SK-N-MC (cell line): ENCODE measurements around the gene OTUD5.

Source experiments
- DNase-seq: peaks from one replicate; pipeline ENCODE4 v3.0.0-alpha.2; 2011; ENCODE audit warnings: low read depth, low spot score
- H3K27ac ChIP-seq: fragments of 200-600 bp; sonication (generic); 2 replicates; pipeline ENCODE4 v1.5.1; 2016; ENCODE audit warnings: mixed run types
- H3K36me3 ChIP-seq: fragments of 200-600 bp; sonication (generic); 2 replicates; pipeline ENCODE4 v1.6.1; 2017; ENCODE audit warnings: antibody characterized with exemption, low read length, mixed read lengths; ENCODE audit not compliant: insufficient read depth
- H3K4me3 ChIP-seq: fragments of 200-600 bp; sonication (generic); 2 replicates; pipeline ENCODE4 v1.5.1; 2016
- H3K9ac ChIP-seq: fragments of 200-600 bp; sonication (generic); 2 replicates; pipeline ENCODE4 v1.8.0; 2017; ENCODE audit warnings: mixed run types, mixed read lengths; ENCODE audit not compliant: insufficient read length
- H3K9me3 ChIP-seq: fragments of 200-600 bp; sonication (generic); 2 replicates; pipeline ENCODE4 v1.6.1; 2017; ENCODE audit warnings: low read depth, mild to moderate bottlenecking, antibody characterized with exemption, low read length, moderate library complexity, mixed read lengths
- EZH2 ChIP-seq: fragments of 200-600 bp; sonication (generic); IDR thresholded peaks from one replicate; pipeline ENCODE4 v1.6.1; 2017; ENCODE audit warnings: antibody characterized with exemption
- FOXP2 ChIP-seq: optimal IDR thresholded peaks from 2 replicates; pipeline ENCODE3; 2011; ENCODE audit warnings: mild to moderate bottlenecking, moderate library complexity; ENCODE audit not compliant: insufficient read depth; ENCODE audit errors: extremely low read length, control extremely low read depth
- POLR2AphosphoS5 ChIP-seq: IDR thresholded peaks from 2 replicates; pipeline ENCODE4 v1.6.1; 2012; ENCODE audit warnings: mild to moderate bottlenecking, low read depth, low read length, borderline replicate concordance

The OTUD5 gene

GRCh38 chrX:48957477-48957826 is at the start of gene OTUD5:
Gene OTUD5, minus strand, starts transcription at chrX:48957607. Its CDS starts 37 bp downstream, at chrX:48957570.
- Histone ChIP-seq H3K9ac (peak within 1 kb of the TSS; percentile 88), H3K36me3 (peaks cover 3% of the 10 kb centered on the region; the same call in 1 of the 2 replicates), H3K27ac (peak within 1 kb of the TSS; percentile 98), H3K9me3 (no peaks in the 10 kb centered on the region), H3K4me3 (peak within 1 kb of the TSS; percentile 83)
- no peak for TF ChIP-seq POLR2AphosphoS5
- no peak for DNase-seq

GRCh38 chrX:49003696-49004095 is 46.3 kb upstream of the OTUD5 start:
- no peak overlapping the region for H3K27ac ChIP-seq
- no peaks in the 10 kb centered on the region; the same call in 1 of the 2 replicates for H3K36me3 ChIP-seq
- no peak for DNase-seq
- H3K9me3 ChIP-seq: no peaks in the 10 kb centered on the region
- H3K9ac ChIP-seq: no peak overlapping the region
- H3K4me3 ChIP-seq: no peak overlapping the region
- TF ChIP-seq EZH2 (no peak), FOXP2 (no peak), POLR2AphosphoS5 (no peak)

- peak; percentile 19 for TF ChIP-seq FOXP2
- no peak for TF ChIP-seq EZH2
- TF ChIP-seq POLR2AphosphoS5: peak; percentile 77; the same call in 1 of the 2 replicates
- Histone ChIP-seq H3K36me3 (no peaks in the 10 kb centered on the region; the same call in 1 of the 2 replicates), H3K9me3 (no peaks in the 10 kb centered on the region), H3K4me3 (peak within 1 kb of the TSS; percentile 89), H3K9ac (peak within 1 kb of the TSS; percentile 90), H3K27ac (peak within 1 kb of the TSS; percentile 96)
- DNase-seq: peak; percentile 76
Observed at GRCh38 chrX:49002091-49002935, 44.9 kb upstream of the OTUD5 start, which contains the start of gene GRIPAP1. Gene GRIPAP1, minus strand, starts transcription at chrX:49002264. Its CDS starts 35 bp downstream, at chrX:49002229.

GRCh38 chrX:49001521-49002090 is 44.2 kb upstream of the OTUD5 start:
- peak overlapping the region; percentile 90 for H3K9ac ChIP-seq
- TF ChIP-seq POLR2AphosphoS5: no peak
- no peak for TF ChIP-seq EZH2
- TF ChIP-seq FOXP2: no peak
- no peaks in the 10 kb centered on the region for H3K9me3 ChIP-seq
- no peaks in the 10 kb centered on the region; the same call in 1 of the 2 replicates for H3K36me3 ChIP-seq
- peak overlapping the region; percentile 96 for H3K27ac ChIP-seq
- no peak for DNase-seq
- peak overlapping the region; percentile 89 for H3K4me3 ChIP-seq

- Histone ChIP-seq H3K27ac (no peak overlapping the region), H3K4me3 (no peak overlapping the region)
Observed at GRCh38 chrX:49000636-49001035, 43.2 kb upstream of the OTUD5 start.

GRCh38 chrX:48999030-48999429 is 41.6 kb upstream of the OTUD5 start:
- no peak for DNase-seq
- Histone ChIP-seq H3K9ac (no peak overlapping the region), H3K9me3 (no peaks in the 10 kb centered on the region), H3K27ac (no peak overlapping the region), H3K4me3 (no peak overlapping the region), H3K36me3 (no peaks in the 10 kb centered on the region; the same call in 1 of the 2 replicates)
- TF ChIP-seq EZH2: no peak
- TF ChIP-seq POLR2AphosphoS5: no peak

More at GRCh38 chrX:49000636-49001035, 43.2 kb upstream of the OTUD5 start:
- no peak overlapping the region for H3K9ac ChIP-seq
- no peaks in the 10 kb centered on the region; the same call in 1 of the 2 replicates for H3K36me3 ChIP-seq
- no peaks in the 10 kb centered on the region for H3K9me3 ChIP-seq
- DNase-seq: no peak
- no peak for TF ChIP-seq EZH2
- no peak for TF ChIP-seq FOXP2
- TF ChIP-seq POLR2AphosphoS5: no peak

- Histone ChIP-seq H3K36me3 (no peaks in the 10 kb centered on the region; the same call in 1 of the 2 replicates), H3K9ac (no peak overlapping the region), H3K27ac (no peak overlapping the region), H3K4me3 (no peak overlapping the region), H3K9me3 (no peaks in the 10 kb centered on the region)
- DNase-seq: no peak
- TF ChIP-seq POLR2AphosphoS5: no peak
- TF ChIP-seq EZH2: no peak
- no peak for TF ChIP-seq FOXP2
Observed at GRCh38 chrX:48998391-48998790, 41.0 kb upstream of the OTUD5 start.

- Histone ChIP-seq H3K27ac (no peak overlapping the region), H3K36me3 (no peaks in the 10 kb centered on the region; the same call in 1 of the 2 replicates)
Observed at GRCh38 chrX:48997865-48998264, 40.5 kb upstream of the OTUD5 start.

More at GRCh38 chrX:48997865-48998264, 40.5 kb upstream of the OTUD5 start:
- no peak overlapping the region for H3K9ac ChIP-seq
- DNase-seq: no peak
- no peaks in the 10 kb centered on the region for H3K9me3 ChIP-seq
- TF ChIP-seq FOXP2 (no peak), POLR2AphosphoS5 (no peak), EZH2 (no peak)
- H3K4me3 ChIP-seq: no peak overlapping the region
